IMR-90 (cell line): Measurements from ENCODE around the gene C4B. TPM values are rescaled to one million over a fixed set of nuclear protein-coding genes. Genes with fewer than 3 reads are reported as not detected.
"Not testable (repeated sequence)": the region's sequence is repeated elsewhere in the genome, so short reads cannot be mapped to it uniquely, and the experiment has no call there.

Experiments used
- ATAC-seq: fragments of 200-7000 bp; cut with Tn5 transposase; 2 replicates; pipeline ENCODE4 v1.9.1; 2020; ENCODE audit warnings: low read depth, mild to moderate bottlenecking, moderate library complexity
- BruUV-seq: library from RNA; stranded (reverse); fragments of 400-500 nt; replicated peaks from 2 replicates; lab custom pipeline; 2021; lab: Mats Ljungman, UMichigan
- CTCF ChIA-PET: fragments of 300-600 bp; formaldehyde crosslinking; extraction: SDS; loops from one replicate; lab custom pipeline; 2021; ENCODE audit warnings: antibody characterized with exemption; lab: Yijun Ruan, JAX
- POLR2A ChIA-PET: fragments of 300-600 bp; sonication (Branson Sonifier 250); formaldehyde crosslinking; loops from one replicate; lab custom pipeline; 2022; ENCODE audit warnings: antibody characterized with exemption; ENCODE audit not compliant: unreplicated experiment; lab: Charles Lee
- DNase-seq: peaks from one replicate; pipeline ENCODE4 v3.0.0; 2013
- H2AFZ ChIP-seq: replicated peaks from 2 replicates; pipeline ENCODE3; 2013; ENCODE audit warnings: low read length, mild to moderate bottlenecking; ENCODE audit not compliant: poor library complexity
- H2AK5ac ChIP-seq: 2 replicates; pipeline ENCODE4 v1.6.1; 2013; ENCODE audit warnings: low read depth, low read length, inconsistent platforms
- H2AK9ac ChIP-seq: replicated peaks from 2 replicates; pipeline ENCODE3; 2013; ENCODE audit warnings: mild to moderate bottlenecking, low read depth, low read length, moderate library complexity; ENCODE audit not compliant: poor library complexity
- H2BK120ac ChIP-seq: 2 replicates; pipeline ENCODE4 v1.6.1; 2013; ENCODE audit warnings: low read depth, low read length, inconsistent platforms
- H2BK15ac ChIP-seq: 3 replicates; pipeline ENCODE4 v1.6.1; 2013; ENCODE audit warnings: low read depth, low read length, inconsistent platforms
- H2BK20ac ChIP-seq: 2 replicates; pipeline ENCODE4 v1.6.1; 2013; ENCODE audit warnings: low read depth, mild to moderate bottlenecking, inconsistent platforms, low read length, moderate library complexity
- H2BK5ac ChIP-seq: 2 replicates; pipeline ENCODE4 v1.6.1; 2013; ENCODE audit warnings: mild to moderate bottlenecking, low read depth, low read length, inconsistent platforms; ENCODE audit not compliant: poor library complexity, severe bottlenecking
- H3K14ac ChIP-seq: replicated peaks from 2 replicates; pipeline ENCODE4 v1.6.1; 2013; ENCODE audit warnings: low read depth, low read length, inconsistent platforms
- H3K18ac ChIP-seq: 2 replicates; pipeline ENCODE4 v1.6.1; 2013; ENCODE audit warnings: low read depth, low read length, control low read depth
- H3K23ac ChIP-seq: 2 replicates; pipeline ENCODE4 v1.6.1; 2013; ENCODE audit warnings: low read depth, low read length, inconsistent platforms
- H3K27ac ChIP-seq: 2 replicates; pipeline ENCODE4 v1.5.1; 2013; ENCODE audit warnings: mild to moderate bottlenecking, control low read depth, low read length; ENCODE audit not compliant: insufficient read depth
- H3K27me3 ChIP-seq: 2 replicates; pipeline ENCODE4 v1.6.1; 2013; ENCODE audit warnings: low read length; ENCODE audit not compliant: control insufficient read depth, insufficient read depth
- H3K36me3 ChIP-seq: 2 replicates; pipeline ENCODE4 v1.6.1; 2013; ENCODE audit warnings: low read length, mixed read lengths; ENCODE audit not compliant: control insufficient read depth, insufficient read depth
- H3K4ac ChIP-seq: 2 replicates; pipeline ENCODE4 v1.6.1; 2013; ENCODE audit warnings: low read depth, low read length, inconsistent platforms
- H3K4me1 ChIP-seq: 2 replicates; pipeline ENCODE4 v1.6.1; 2013; ENCODE audit warnings: low read length, mixed read lengths; ENCODE audit not compliant: control insufficient read depth, insufficient read depth
- H3K4me2 ChIP-seq: 2 replicates; pipeline ENCODE4 v1.6.1; 2013; ENCODE audit warnings: low read depth, mild to moderate bottlenecking, control low read depth, low read length, moderate library complexity
- H3K4me3 ChIP-seq: 2 replicates; pipeline ENCODE4 v1.5.1; 2013; ENCODE audit warnings: low read depth, mild to moderate bottlenecking, control low read depth, low read length, moderate library complexity; ENCODE audit not compliant: insufficient read depth
- H3K56ac ChIP-seq: 2 replicates; pipeline ENCODE4 v1.6.1; 2013; ENCODE audit warnings: low read length, inconsistent platforms; ENCODE audit not compliant: insufficient read depth; ENCODE audit errors: extremely low read depth
- H3K79me1 ChIP-seq, 2 experiments: 2 replicates each; pipeline ENCODE4 v1.6.1; 2013; ENCODE audit warnings: low read length in 2 of 2, inconsistent platforms in 1 of 2, low read depth in 1 of 2
- H3K9ac ChIP-seq: 2 replicates; pipeline ENCODE4 v1.6.1; 2013; ENCODE audit warnings: low read depth, low read length, control low read depth
- H3K9me1 ChIP-seq: 2 replicates; pipeline ENCODE4 v1.6.1; 2013; ENCODE audit warnings: low read length, inconsistent platforms; ENCODE audit not compliant: insufficient read depth
- H3K9me3 ChIP-seq: 2 replicates; pipeline ENCODE4 v1.6.1; 2013; ENCODE audit warnings: low read length; ENCODE audit not compliant: control insufficient read depth, insufficient read depth
- H4K20me1 ChIP-seq: 2 replicates; pipeline ENCODE4 v1.6.1; 2013; ENCODE audit warnings: low read length, inconsistent platforms; ENCODE audit not compliant: insufficient read depth
- H4K5ac ChIP-seq: 2 replicates; pipeline ENCODE4 v1.6.1; 2013; ENCODE audit warnings: mild to moderate bottlenecking, low read depth, low read length, control low read depth
- H4K8ac ChIP-seq, 2 experiments: 2 replicates each; pipeline ENCODE4 v1.6.1; 2013; ENCODE audit warnings: low read depth in 2 of 2, low read length in 2 of 2, control low read depth in 1 of 2, inconsistent platforms in 1 of 2
- H4K91ac ChIP-seq: 2 replicates; pipeline ENCODE4 v1.6.1; 2013; ENCODE audit warnings: low read depth, low read length, inconsistent platforms; ENCODE audit not compliant: insufficient read depth
- whole genome bisulfite sequencing, 2 experiments: methylation state at CpG; one replicate each; pipeline versions ENCODE4 v1.1.5 to v1.1.7; 2013; ENCODE audit warnings: missing lambda C conversion rate in 2 of 2; ENCODE audit not compliant: insufficient read length in 1 of 2; ENCODE audit errors: extremely low coverage in 2 of 2; 5-methylcytosine and 5-hydroxymethylcytosine counted together
- dilution Hi-C: fragments of 300-500 bp; cut with HindIII; formaldehyde crosslinking; loops from one replicate; pipeline ENCODE4 v1.14.3; 2018; ENCODE audit warnings: low sequenced_read_pairs; ENCODE audit not compliant: unreplicated experiment
- in situ Hi-C: fragments of 300-500 bp; cut with MboI; formaldehyde crosslinking; loops from 3 replicates; pipeline ENCODE4 v1.14.3; 2019; ENCODE audit warnings: low sequenced_read_pairs, inconsistent platforms, mixed read lengths
- intact Hi-C: fragments of 100-400 bp; cut with micrococcal nuclease; formaldehyde crosslinking; loops from 2 replicates; pipeline ENCODE4 v1.10.0; 2022
- polyA plus RNA-seq, 3 experiments: library from polyadenylated mRNA; depleted of rRNA; stranded (reverse); fragments of >200 nt; gene quantifications; 2 replicates each; pipeline ENCODE4 v1.2.3, GENCODE V29; 2012; ENCODE audit warnings: low replicate concordance in 1 of 3
- total RNA-seq: library from RNA; depleted of rRNA; stranded (reverse); fragments of >200 nt; gene quantifications from 2 replicates; pipeline ENCODE4 v1.2.3, GENCODE V29; 2012

Gene C4B
- total and polyA plus RNA-seq, 2 of the 4 experiments (the other 2 are of a cell fraction), result 0.54 to 4.2 TPM

GRCh38 chr6:32008616-32009015 is 6.0 kb upstream of the C4B start:
- DNase-seq, H3K23ac ChIP-seq, H3K36me3 ChIP-seq, ATAC-seq, H2BK120ac ChIP-seq, H3K18ac ChIP-seq, H3K4me2 ChIP-seq, H2BK20ac ChIP-seq, H3K4me3 ChIP-seq, POLR2A ChIA-PET, H4K8ac ChIP-seq, in situ Hi-C loops, H4K5ac ChIP-seq, H3K27me3 ChIP-seq, H3K14ac ChIP-seq, H3K27ac ChIP-seq, H3K56ac ChIP-seq, H2AFZ ChIP-seq, H2BK5ac ChIP-seq, BruUV-seq, H3K79me1 ChIP-seq, H3K9me3 ChIP-seq, H4K20me1 ChIP-seq, H3K9ac ChIP-seq, H2BK15ac ChIP-seq, H3K4me1 ChIP-seq, intact Hi-C loops, dilution Hi-C loops, H3K4ac ChIP-seq, H2AK5ac ChIP-seq, H4K91ac ChIP-seq, H3K9me1 ChIP-seq, H2AK9ac ChIP-seq, CTCF ChIA-PET: not testable (repeated sequence)
- WGBS, 2 experiments, result no CpG with 5 or more reads among the region's 12 CpGs

GRCh38 chr6:32009537-32009936 is 5.1 kb upstream of the C4B start:
- H3K79me1 ChIP-seq, in situ Hi-C loops: not testable (repeated sequence)

More at GRCh38 chr6:32009537-32009936, 5.1 kb upstream of the C4B start:
- H2AK9ac ChIP-seq, H2BK5ac ChIP-seq, H3K36me3 ChIP-seq, H4K8ac ChIP-seq, dilution Hi-C loops, H3K56ac ChIP-seq, H3K9me3 ChIP-seq, H3K4ac ChIP-seq, H3K14ac ChIP-seq, DNase-seq, H2AK5ac ChIP-seq, BruUV-seq, H2BK120ac ChIP-seq, H3K4me3 ChIP-seq, H2BK20ac ChIP-seq, H4K5ac ChIP-seq, POLR2A ChIA-PET, H3K4me1 ChIP-seq, H3K27ac ChIP-seq, H3K23ac ChIP-seq, H4K91ac ChIP-seq, CTCF ChIA-PET, H4K20me1 ChIP-seq, H3K9ac ChIP-seq, H3K18ac ChIP-seq, H3K27me3 ChIP-seq, ATAC-seq, H2AFZ ChIP-seq, intact Hi-C loops, H2BK15ac ChIP-seq, H3K4me2 ChIP-seq, H3K9me1 ChIP-seq: not testable (repeated sequence)
- WGBS, 2 experiments, result no CpG with 5 or more reads among the region's 12 CpGs
